Liver (tissue), 9 donors: ENCODE data around the gene CNOT4. TPM values are rescaled to one million over a fixed set of nuclear protein-coding genes. Genes with fewer than 3 reads are reported as not detected.

Source experiments
- DNase-seq: peaks from one replicate; pipeline ENCODE4 v3.0.0-alpha.2; 2017; ENCODE audit warnings: low spot score
- H3K27ac ChIP-seq, 2 donors: one replicate each; pipeline ENCODE4 v1.7.0; 2013; ENCODE audit warnings: inconsistent platforms in 2 of 2, low read length in 2 of 2, control low read depth in 1 of 2, low read depth in 1 of 2, mild to moderate bottlenecking in 1 of 2
- H3K27me3 ChIP-seq, 4 donors: one replicate each; pipeline versions ENCODE4 v1.6.1 to v1.7.0; 2013; ENCODE audit warnings: low read length in 3 of 4, inconsistent platforms in 1 of 4, mild to moderate bottlenecking in 1 of 4, moderate library complexity in 1 of 4; ENCODE audit not compliant: control insufficient read depth in 4 of 4, insufficient read depth in 4 of 4
- H3K36me3 ChIP-seq, 4 donors: one replicate each; pipeline versions ENCODE4 v1.6.1 to v1.7.0; 2013; ENCODE audit warnings: low read length in 3 of 4, mild to moderate bottlenecking in 3 of 4, low read depth in 1 of 4, moderate library complexity in 1 of 4; ENCODE audit not compliant: control insufficient read depth in 4 of 4, insufficient read depth in 3 of 4
- H3K4me1 ChIP-seq, 4 donors: one replicate each; pipeline versions ENCODE4 v1.6.1 to v1.7.0; 2013; ENCODE audit warnings: low read length in 3 of 4, mild to moderate bottlenecking in 3 of 4, moderate library complexity in 1 of 4; ENCODE audit not compliant: control insufficient read depth in 4 of 4, insufficient read depth in 4 of 4
- H3K4me3 ChIP-seq, 3 donors: one replicate each; pipeline versions ENCODE4 v1.6.1 to v1.7.0; 2013; ENCODE audit warnings: low read length in 3 of 3, control low read depth in 1 of 3, low read depth in 1 of 3, mild to moderate bottlenecking in 1 of 3
- H3K9ac ChIP-seq, 2 donors: one replicate each; pipeline ENCODE4 v1.7.0; 2013; ENCODE audit warnings: low read length in 2 of 2, mild to moderate bottlenecking in 2 of 2, moderate library complexity in 2 of 2, control low read depth in 1 of 2, low read depth in 1 of 2
- H3K9me3 ChIP-seq, 4 donors: one replicate each; pipeline versions ENCODE4 v1.6.1 to v1.7.0; 2013; ENCODE audit warnings: low read length in 3 of 4; ENCODE audit not compliant: control insufficient read depth in 4 of 4
- FOXA1 ChIP-seq: IDR thresholded peaks from 2 replicates; pipeline ENCODE4 v1.6.1; 2016; ENCODE audit warnings: antibody characterized with exemption
- FOXA2 ChIP-seq: IDR thresholded peaks from 2 replicates; pipeline ENCODE4 v1.6.1; 2016; ENCODE audit warnings: antibody characterized with exemption
- GABPA ChIP-seq, 2 donors: IDR thresholded peaks in 1 of 2; conservative IDR thresholded peaks in 1 of 2; 2 replicates each; pipeline ENCODE4 v1.6.1; 2016; ENCODE audit warnings: antibody characterized with exemption in 2 of 2, mild to moderate bottlenecking in 1 of 2, moderate library complexity in 1 of 2
- HNF4G ChIP-seq: IDR thresholded peaks from 2 replicates; pipeline ENCODE4 v1.6.1; 2016; ENCODE audit warnings: antibody characterized with exemption
- NR2F2 ChIP-seq: IDR thresholded peaks from 2 replicates; pipeline ENCODE4 v1.6.1; 2016; ENCODE audit warnings: antibody characterized with exemption
- RAD21 ChIP-seq, 2 donors: IDR thresholded peaks; 2 replicates each; pipeline ENCODE4 v1.6.1; 2016; ENCODE audit warnings: antibody characterized with exemption in 2 of 2, mild to moderate bottlenecking in 2 of 2
- RXRA ChIP-seq, 2 donors: IDR thresholded peaks; 2 replicates each; pipeline ENCODE4 v1.6.1; 2017 to 2018; ENCODE audit warnings: antibody characterized with exemption in 2 of 2, mild to moderate bottlenecking in 1 of 2
- SP1 ChIP-seq: IDR thresholded peaks from 2 replicates; pipeline ENCODE4 v1.6.1; 2018; ENCODE audit warnings: antibody characterized with exemption, mild to moderate bottlenecking
- TAF1 ChIP-seq: conservative IDR thresholded peaks from 2 replicates; pipeline ENCODE4 v1.6.1; 2016; ENCODE audit warnings: antibody characterized with exemption, mild to moderate bottlenecking
- YY1 ChIP-seq: IDR thresholded peaks from 2 replicates; pipeline ENCODE4 v1.6.1; 2016; ENCODE audit warnings: antibody characterized with exemption, mild to moderate bottlenecking
- WGBS: extraction: QIAGEN DNeasy Blood & Tissue Kit; methylation state at CpG from one replicate; pipeline ENCODE4 v1.1.7; 2013; 5-methylcytosine and 5-hydroxymethylcytosine counted together
- polyA plus RNA-seq, 2 donors: library from polyadenylated mRNA; stranded (reverse) in 1 of 2; unstranded in 1 of 2; fragments of 200-250 nt in 1 of 2; fragments of >200 nt in 1 of 2; fragmentation: Nextera tagmentation in 1 of 2; extraction: Ambion mirVana in 1 of 2; gene quantifications; one replicate each; pipeline versions ENCODE4 v1.2.1 to v1.2.3, GENCODE V29; 2013 to 2015
- total RNA-seq, 2 donors: library from RNA; depleted of rRNA; stranded (reverse); fragments of >200 nt; gene quantifications; one replicate each; pipeline ENCODE4 v1.2.3, GENCODE V29; 2014
- TF ChIP-seq, protein P1 (sequence below): IDR thresholded peaks from 2 replicates; pipeline ENCODE4 v1.6.1; 2016; ENCODE audit warnings: antibody characterized with exemption, mild to moderate bottlenecking
- TF ChIP-seq, protein P2 (sequence below): IDR thresholded peaks from 2 replicates; pipeline ENCODE4 v1.6.1; 2016; ENCODE audit warnings: antibody characterized with exemption
- TF ChIP-seq, protein P3 (sequence below): fragments of 150-350 bp; IDR thresholded peaks from 2 replicates; pipeline ENCODE4 v1.5.1; 2017; ENCODE audit warnings: improper control_type of control experiment, low read depth, low read length; ENCODE audit not compliant: missing input control
- TF ChIP-seq, protein P4 (sequence below): IDR thresholded peaks from 2 replicates; pipeline ENCODE4 v1.6.1; 2016; ENCODE audit warnings: antibody characterized with exemption
- TF ChIP-seq, protein P5 (sequence below): IDR thresholded peaks from 2 replicates; pipeline ENCODE4 v1.6.1; 2016; ENCODE audit warnings: antibody characterized with exemption
- donor health status: healthy.
- donor health status: healthy.
- donor health status: healthy.
- donor health status: healthy.
- donor health status: healthy.

The CNOT4 gene
- total and polyA plus RNA-seq, 4 donors, result 3.7 to 11.1 (median 8.6) TPM

DNA sequence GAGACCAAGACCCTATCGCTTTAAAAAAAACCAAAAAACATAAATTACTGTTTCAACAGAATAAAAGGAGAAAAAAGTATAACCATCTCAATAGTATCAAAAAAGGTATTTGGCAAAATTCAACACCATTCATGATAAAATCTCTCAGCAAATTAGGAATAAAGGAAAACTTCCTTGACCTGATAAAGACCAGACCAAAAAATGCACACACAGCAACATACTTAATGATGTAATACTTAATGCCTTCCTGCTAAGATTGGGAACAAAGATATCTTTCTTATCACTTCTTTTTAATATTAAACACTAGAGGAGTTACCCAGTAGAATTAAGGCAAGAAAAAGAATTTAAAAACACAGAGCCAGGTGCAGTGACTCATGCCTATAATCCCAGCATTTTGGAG lies 79.3 kb downstream of the CNOT4 start:
- WGBS, result 98% methylated on average over 1 of the region's 1 CpG
- no peak for DNase-seq
- no peak overlapping the region for H3K27ac ChIP-seq
- peaks cover 0 to 4% (median 0%) of the 10 kb centered on the region in 4 donors for H3K9me3 ChIP-seq
- no peak overlapping the region for H3K4me3 ChIP-seq
- peaks cover 0 to 4% (median 2%) of the 10 kb centered on the region in 4 donors for H3K36me3 ChIP-seq
- H3K27me3 ChIP-seq, result no peaks in the 10 kb centered on the region
- H3K9ac ChIP-seq, result no peak overlapping the region
- peaks cover 0 to 4% (median 3%) of the 10 kb centered on the region in 4 donors for H3K4me1 ChIP-seq
- TF ChIP-seq, protein P1, sequence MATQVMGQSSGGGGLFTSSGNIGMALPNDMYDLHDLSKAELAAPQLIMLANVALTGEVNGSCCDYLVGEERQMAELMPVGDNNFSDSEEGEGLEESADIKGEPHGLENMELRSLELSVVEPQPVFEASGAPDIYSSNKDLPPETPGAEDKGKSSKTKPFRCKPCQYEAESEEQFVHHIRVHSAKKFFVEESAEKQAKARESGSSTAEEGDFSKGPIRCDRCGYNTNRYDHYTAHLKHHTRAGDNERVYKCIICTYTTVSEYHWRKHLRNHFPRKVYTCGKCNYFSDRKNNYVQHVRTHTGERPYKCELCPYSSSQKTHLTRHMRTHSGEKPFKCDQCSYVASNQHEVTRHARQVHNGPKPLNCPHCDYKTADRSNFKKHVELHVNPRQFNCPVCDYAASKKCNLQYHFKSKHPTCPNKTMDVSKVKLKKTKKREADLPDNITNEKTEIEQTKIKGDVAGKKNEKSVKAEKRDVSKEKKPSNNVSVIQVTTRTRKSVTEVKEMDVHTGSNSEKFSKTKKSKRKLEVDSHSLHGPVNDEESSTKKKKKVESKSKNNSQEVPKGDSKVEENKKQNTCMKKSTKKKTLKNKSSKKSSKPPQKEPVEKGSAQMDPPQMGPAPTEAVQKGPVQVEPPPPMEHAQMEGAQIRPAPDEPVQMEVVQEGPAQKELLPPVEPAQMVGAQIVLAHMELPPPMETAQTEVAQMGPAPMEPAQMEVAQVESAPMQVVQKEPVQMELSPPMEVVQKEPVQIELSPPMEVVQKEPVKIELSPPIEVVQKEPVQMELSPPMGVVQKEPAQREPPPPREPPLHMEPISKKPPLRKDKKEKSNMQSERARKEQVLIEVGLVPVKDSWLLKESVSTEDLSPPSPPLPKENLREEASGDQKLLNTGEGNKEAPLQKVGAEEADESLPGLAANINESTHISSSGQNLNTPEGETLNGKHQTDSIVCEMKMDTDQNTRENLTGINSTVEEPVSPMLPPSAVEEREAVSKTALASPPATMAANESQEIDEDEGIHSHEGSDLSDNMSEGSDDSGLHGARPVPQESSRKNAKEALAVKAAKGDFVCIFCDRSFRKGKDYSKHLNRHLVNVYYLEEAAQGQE, result no peak
- TF ChIP-seq GABPA (IDR thresholded peaks at IDR 0.05 in 1 of 2, conservative IDR thresholded peaks at IDR 0.05 in 1 of 2) (no peak), RXRA (IDR thresholded peaks at IDR 0.05) (no peak)

DNA sequence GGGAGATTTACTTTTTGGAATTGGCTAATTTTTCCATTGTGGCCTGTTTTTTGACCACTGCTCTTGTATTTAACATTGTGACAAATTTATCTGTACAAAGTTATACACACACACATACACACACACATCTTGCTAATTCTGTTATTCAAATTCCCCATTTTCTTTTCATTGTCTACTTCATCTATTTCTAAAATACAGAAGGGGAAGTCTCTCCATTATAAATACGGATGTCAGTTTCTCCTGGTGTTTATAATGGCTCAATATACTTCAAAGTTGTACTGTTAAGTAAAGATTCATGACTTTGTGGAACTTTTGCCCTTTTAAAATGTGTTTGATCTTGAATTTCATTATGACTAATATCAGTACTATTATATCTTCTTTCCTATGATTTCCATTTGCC lies 81.0 kb downstream of the CNOT4 start:
- H3K9ac ChIP-seq, result no peak overlapping the region
- DNase-seq, result no peak
- peaks cover 0 to under 1% (median 0%) of the 10 kb centered on the region in 4 donors for H3K36me3 ChIP-seq
- peaks cover 0 to 4% (median 3%) of the 10 kb centered on the region in 4 donors for H3K4me1 ChIP-seq
- no peaks in the 10 kb centered on the region for H3K9me3 ChIP-seq
- H3K27ac ChIP-seq, result no peak overlapping the region
- WGBS, result 74% methylated on average over 1 of the region's 1 CpG
- no peak overlapping the region for H3K4me3 ChIP-seq
- no peaks in the 10 kb centered on the region for H3K27me3 ChIP-seq
- TF ChIP-seq, protein P2, sequence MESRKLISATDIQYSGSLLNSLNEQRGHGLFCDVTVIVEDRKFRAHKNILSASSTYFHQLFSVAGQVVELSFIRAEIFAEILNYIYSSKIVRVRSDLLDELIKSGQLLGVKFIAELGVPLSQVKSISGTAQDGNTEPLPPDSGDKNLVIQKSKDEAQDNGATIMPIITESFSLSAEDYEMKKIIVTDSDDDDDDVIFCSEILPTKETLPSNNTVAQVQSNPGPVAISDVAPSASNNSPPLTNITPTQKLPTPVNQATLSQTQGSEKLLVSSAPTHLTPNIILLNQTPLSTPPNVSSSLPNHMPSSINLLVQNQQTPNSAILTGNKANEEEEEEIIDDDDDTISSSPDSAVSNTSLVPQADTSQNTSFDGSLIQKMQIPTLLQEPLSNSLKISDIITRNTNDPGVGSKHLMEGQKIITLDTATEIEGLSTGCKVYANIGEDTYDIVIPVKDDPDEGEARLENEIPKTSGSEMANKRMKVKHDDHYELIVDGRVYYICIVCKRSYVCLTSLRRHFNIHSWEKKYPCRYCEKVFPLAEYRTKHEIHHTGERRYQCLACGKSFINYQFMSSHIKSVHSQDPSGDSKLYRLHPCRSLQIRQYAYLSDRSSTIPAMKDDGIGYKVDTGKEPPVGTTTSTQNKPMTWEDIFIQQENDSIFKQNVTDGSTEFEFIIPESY, result no peak
- TF ChIP-seq NR2F2 (no peak), RXRA (IDR thresholded peaks at IDR 0.05) (no peak), FOXA1 (no peak), TAF1 (no peak), GABPA (IDR thresholded peaks at IDR 0.05 in 1 of 2, conservative IDR thresholded peaks at IDR 0.05 in 1 of 2) (no peak), SP1 (no peak), FOXA2 (no peak), RAD21 (IDR thresholded peaks at IDR 0.05) (no peak), HNF4G (no peak), YY1 (no peak)
- TF ChIP-seq, protein P3, sequence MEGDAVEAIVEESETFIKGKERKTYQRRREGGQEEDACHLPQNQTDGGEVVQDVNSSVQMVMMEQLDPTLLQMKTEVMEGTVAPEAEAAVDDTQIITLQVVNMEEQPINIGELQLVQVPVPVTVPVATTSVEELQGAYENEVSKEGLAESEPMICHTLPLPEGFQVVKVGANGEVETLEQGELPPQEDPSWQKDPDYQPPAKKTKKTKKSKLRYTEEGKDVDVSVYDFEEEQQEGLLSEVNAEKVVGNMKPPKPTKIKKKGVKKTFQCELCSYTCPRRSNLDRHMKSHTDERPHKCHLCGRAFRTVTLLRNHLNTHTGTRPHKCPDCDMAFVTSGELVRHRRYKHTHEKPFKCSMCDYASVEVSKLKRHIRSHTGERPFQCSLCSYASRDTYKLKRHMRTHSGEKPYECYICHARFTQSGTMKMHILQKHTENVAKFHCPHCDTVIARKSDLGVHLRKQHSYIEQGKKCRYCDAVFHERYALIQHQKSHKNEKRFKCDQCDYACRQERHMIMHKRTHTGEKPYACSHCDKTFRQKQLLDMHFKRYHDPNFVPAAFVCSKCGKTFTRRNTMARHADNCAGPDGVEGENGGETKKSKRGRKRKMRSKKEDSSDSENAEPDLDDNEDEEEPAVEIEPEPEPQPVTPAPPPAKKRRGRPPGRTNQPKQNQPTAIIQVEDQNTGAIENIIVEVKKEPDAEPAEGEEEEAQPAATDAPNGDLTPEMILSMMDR, result no peak
- TF ChIP-seq, protein P4, sequence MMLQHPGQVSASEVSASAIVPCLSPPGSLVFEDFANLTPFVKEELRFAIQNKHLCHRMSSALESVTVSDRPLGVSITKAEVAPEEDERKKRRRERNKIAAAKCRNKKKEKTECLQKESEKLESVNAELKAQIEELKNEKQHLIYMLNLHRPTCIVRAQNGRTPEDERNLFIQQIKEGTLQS, result no peak
- TF ChIP-seq, protein P1, result no peak
- TF ChIP-seq, protein P5, sequence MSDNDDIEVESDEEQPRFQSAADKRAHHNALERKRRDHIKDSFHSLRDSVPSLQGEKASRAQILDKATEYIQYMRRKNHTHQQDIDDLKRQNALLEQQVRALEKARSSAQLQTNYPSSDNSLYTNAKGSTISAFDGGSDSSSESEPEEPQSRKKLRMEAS, result no peak
